Keratinocyte (primary cell): Measurements from ENCODE around the gene SOWAHD.

ENCODE experiments used
- EZH2 ChIP-seq: IDR thresholded peaks from one replicate; pipeline ENCODE4 v1.6.1; 2012; ENCODE audit warnings: inconsistent platforms, mild to moderate bottlenecking, low read length, moderate library complexity
- TF ChIP-seq, protein P1 (sequence below), 3 experiments: IDR thresholded peaks in 1 of 3; conservative IDR thresholded peaks in 1 of 3; optimal IDR thresholded peaks in 1 of 3; 2 replicates in 2 of 3; 3 replicates in 1 of 3; pipeline versions ENCODE3 to v1.5.1; 2011; ENCODE audit warnings: low read length in 3 of 3, mild to moderate bottlenecking in 3 of 3, moderate library complexity in 2 of 3, control low read depth in 1 of 3, inconsistent platforms in 1 of 3; ENCODE audit not compliant: insufficient read depth in 2 of 3; ENCODE audit errors: extremely low read depth in 1 of 3

- TF ChIP-seq, protein P1, sequence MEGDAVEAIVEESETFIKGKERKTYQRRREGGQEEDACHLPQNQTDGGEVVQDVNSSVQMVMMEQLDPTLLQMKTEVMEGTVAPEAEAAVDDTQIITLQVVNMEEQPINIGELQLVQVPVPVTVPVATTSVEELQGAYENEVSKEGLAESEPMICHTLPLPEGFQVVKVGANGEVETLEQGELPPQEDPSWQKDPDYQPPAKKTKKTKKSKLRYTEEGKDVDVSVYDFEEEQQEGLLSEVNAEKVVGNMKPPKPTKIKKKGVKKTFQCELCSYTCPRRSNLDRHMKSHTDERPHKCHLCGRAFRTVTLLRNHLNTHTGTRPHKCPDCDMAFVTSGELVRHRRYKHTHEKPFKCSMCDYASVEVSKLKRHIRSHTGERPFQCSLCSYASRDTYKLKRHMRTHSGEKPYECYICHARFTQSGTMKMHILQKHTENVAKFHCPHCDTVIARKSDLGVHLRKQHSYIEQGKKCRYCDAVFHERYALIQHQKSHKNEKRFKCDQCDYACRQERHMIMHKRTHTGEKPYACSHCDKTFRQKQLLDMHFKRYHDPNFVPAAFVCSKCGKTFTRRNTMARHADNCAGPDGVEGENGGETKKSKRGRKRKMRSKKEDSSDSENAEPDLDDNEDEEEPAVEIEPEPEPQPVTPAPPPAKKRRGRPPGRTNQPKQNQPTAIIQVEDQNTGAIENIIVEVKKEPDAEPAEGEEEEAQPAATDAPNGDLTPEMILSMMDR (optimal IDR thresholded peaks at IDR 0.05 in 1 of 3, IDR thresholded peaks at IDR 0.05 in 1 of 3, conservative IDR thresholded peaks at IDR 0.05 in 1 of 3; ENCODE audit: extremely low read depth in 1 of 3, insufficient read depth in 2 of 3, low read length in 3 of 3), result no peak
- no peak for TF ChIP-seq EZH2
Observed at GRCh38 chrX:119709630-119710029, 48.8 kb upstream of the SOWAHD start.
